Skin epidermis (tissue), 12 donors: Measurements from ENCODE around the gene ADK.
A peak's percentile ranks its signal among the peaks of the same experiment; 100 is the strongest.
"Not testable (repeated sequence)": the region's sequence is repeated elsewhere in the genome, so short reads cannot be mapped to it uniquely, and the experiment has no call there.

Source experiments
- H3K27ac ChIP-seq, 21 experiments: fragments of 200-600 bp; sonication (generic) in 11 of 21; one replicate each; pipeline ENCODE4 v1.5.0; 2020; ENCODE audit warnings: mild to moderate bottlenecking in 3 of 21, inconsistent platforms in 2 of 21, moderate library complexity in 2 of 21
- H3K4me3 ChIP-seq, 7 experiments: fragments of 200-600 bp; sonication (generic) in 2 of 7; one replicate each; pipeline ENCODE4 v1.5.0; 2020; ENCODE audit warnings: inconsistent platforms in 2 of 7, mild to moderate bottlenecking in 2 of 7, moderate library complexity in 1 of 7

ADK gene

DNA sequence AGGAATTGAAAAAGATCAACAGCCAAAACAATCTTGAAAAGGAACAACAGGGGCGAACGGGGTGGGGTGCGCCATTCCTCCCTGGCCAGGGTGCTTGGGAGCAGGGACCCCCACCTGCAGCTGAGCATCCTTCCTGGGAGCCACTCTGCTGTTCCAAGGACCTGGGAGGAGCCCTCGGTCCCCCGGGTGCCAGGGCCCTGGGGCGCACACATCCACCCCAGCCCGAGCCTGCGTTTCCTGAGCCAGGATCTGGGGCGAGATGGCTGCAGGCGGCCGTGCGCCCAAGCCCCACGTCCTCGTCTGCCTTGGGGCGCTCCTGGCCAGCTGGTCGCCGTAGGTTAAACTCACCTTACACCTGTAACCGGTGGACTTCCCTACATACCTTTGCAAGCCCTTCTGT, 11.0 kb upstream of the ADK start:
- H3K4me3 ChIP-seq, result no peak overlapping the region
- H3K27ac ChIP-seq, result no peak overlapping the region

DNA sequence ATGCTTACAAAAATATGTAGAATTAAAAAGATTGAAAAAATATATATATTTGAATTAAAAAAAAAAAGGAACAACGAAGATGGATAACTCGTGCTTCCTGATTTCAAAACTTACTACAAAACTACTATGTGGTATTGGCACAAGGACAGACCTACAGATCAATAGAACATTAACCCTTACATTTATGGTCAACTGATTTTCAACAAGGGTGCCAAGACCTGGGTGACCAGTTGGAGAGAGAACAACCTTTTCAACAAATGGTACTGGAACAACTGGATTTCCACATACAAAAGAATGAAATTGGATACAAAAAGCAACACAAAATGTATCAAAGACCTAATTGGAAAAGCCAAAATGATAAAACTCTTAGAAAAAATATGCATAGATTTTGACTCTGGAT, 10.5 kb upstream of the ADK start:
- Histone ChIP-seq H3K27ac (no peak overlapping the region), H3K4me3 (no peak overlapping the region)

DNA sequence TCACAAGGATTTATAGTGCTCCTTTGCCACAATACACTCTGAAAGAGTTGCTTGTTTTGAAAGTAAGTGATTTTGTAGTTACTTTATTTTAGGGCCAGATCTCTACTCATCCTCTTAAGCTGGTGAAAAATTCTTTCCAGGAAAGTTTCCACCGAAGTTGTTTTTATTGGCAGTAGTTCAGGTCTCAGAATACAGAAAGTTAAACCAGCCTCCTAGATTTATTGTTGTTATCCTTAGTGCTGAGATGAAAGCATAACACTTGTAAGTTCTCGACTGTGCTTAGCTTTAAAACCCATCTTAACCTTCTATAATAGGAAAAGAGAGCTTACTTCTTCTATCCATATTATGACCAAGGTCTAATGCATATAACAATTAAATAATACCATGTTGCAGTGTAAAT, 5.9 kb upstream of the ADK start:
- Histone ChIP-seq H3K27ac (no peak overlapping the region), H3K4me3 (no peak overlapping the region)

DNA sequence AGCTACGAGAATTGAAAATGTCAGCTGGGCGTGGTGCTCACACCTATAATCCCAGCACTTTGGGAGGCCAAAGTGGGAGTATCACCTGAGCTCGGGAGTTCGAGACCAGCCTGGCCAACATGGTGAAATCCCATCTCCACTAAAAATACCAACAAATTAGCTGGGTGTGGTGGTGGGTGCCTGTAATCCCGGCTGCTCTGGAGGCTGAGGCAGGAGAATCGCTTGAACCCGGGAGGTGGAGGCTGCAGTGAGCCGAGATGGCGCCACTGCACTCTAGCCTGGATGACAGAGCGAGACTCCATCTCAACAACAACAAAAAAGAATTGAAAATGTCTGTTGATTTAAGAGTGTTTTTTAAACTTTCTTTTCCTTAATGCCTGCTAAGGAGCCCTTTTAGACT, 4.0 kb upstream of the ADK start:
- not testable (repeated sequence) for H3K27ac ChIP-seq, H3K4me3 ChIP-seq

DNA sequence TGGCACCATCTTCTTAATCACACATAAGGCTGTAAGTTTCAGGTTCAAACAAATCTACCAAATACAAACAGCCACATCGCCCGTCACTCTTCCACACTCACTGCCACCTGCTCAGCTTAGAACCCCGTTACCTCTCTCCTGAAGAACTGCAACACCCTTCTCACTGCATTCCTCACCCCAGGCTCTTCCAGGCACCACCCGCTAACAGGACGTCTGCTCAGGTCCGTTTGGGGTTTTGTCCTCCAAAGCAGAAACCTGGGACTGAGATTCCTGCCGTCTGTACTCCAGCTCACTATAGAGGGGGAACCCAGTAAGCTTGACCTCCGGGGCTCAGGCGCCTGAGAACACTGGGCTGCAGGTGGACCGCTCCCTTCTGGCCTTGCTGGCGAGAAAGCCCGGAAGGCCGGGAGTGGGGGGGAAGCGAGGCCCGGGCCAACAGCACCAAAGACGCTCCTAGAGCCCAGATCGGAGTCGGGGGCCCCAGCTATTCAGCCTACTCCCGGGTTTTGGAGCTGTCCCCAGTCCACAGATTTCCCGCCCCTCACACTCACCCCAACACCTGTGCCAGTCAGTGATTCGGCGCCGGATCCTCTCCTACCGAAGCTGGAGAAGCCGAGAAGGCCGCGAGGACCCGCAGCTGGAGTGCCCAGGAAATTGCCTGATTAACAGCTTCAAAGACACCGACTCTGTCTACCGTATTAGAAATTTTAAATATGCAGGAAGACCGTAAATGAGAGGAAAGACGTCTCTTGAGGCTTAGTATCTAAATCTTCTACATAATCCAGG, 624 bp upstream of the ADK start, which contains the start of gene AP3M1:
TSS of gene AP3M1 (minus strand) at position 625 of the 786 bp plus-strand sequence. CDS start 12,449 bp downstream, outside the sequence.
- Histone ChIP-seq H3K4me3 (peak within 1 kb of the TSS; percentile 72 to 99 (median 89)), H3K27ac (peak within 1 kb of the TSS; percentile 24 to 98 (median 91))

- Histone ChIP-seq H3K27ac (peak overlapping the region in 18 of 21 experiments; percentile 83 to 98 (median 92)), H3K4me3 (peak overlapping the region; percentile 72 to 99 (median 89))
Observed at GRCh38 chr10:74151879-74152722, 1.1 kb downstream of the ADK start.

GRCh38 chr10:74153123-74153522, 2.1 kb downstream of the ADK start:
- Histone ChIP-seq H3K27ac (no peak overlapping the region), H3K4me3 (no peak overlapping the region)

GRCh38 chr10:74153676-74154075, 2.7 kb downstream of the ADK start:
- peak overlapping the region in 2 of 21 experiments; percentile 5 to 14 for H3K27ac ChIP-seq

DNA sequence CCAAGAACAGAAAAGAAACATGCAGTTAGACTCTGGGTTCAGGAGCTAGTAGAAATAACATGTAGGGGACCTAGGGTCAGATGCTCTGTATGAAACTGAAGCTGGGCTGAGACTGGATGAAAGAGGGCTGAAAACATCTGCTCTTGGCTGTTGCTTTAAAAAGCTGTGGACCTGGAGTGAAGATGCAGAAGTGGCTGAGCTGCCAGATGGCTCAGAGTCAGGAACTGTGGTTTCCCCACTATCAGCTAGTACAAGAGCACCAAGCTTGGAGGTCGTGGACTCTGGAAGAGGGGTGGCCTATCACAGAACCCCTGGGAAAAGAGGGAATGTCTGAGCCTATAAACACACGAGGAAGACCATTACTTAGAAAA, 5.9 kb downstream of the ADK start:
- no peak overlapping the region for H3K4me3 ChIP-seq
- H3K27ac ChIP-seq, result no peak overlapping the region

More at GRCh38 chr10:74153676-74154075, 2.7 kb downstream of the ADK start:
- H3K4me3 ChIP-seq, result no peak overlapping the region

DNA sequence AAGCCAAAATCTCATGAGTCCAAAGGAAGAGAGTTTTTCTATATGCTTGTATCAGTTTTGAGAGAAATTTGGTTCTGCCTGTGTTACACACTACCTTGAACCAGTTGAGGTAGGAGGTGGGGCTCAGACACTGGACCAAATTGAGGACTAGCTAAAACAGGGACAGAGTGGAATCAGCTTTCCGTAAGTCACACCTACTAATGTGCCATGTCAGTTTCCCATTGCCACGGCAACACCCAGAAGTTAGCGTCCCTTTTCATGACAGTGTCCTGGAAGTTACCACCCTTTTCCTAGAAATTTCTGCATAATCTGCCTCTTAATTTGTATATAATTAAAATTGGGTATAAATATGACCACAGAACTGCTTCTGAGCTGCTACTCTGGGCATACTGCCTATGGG, 9.0 kb downstream of the ADK start:
- H3K4me3 ChIP-seq, result no peak overlapping the region
- H3K27ac ChIP-seq, result no peak overlapping the region

DNA sequence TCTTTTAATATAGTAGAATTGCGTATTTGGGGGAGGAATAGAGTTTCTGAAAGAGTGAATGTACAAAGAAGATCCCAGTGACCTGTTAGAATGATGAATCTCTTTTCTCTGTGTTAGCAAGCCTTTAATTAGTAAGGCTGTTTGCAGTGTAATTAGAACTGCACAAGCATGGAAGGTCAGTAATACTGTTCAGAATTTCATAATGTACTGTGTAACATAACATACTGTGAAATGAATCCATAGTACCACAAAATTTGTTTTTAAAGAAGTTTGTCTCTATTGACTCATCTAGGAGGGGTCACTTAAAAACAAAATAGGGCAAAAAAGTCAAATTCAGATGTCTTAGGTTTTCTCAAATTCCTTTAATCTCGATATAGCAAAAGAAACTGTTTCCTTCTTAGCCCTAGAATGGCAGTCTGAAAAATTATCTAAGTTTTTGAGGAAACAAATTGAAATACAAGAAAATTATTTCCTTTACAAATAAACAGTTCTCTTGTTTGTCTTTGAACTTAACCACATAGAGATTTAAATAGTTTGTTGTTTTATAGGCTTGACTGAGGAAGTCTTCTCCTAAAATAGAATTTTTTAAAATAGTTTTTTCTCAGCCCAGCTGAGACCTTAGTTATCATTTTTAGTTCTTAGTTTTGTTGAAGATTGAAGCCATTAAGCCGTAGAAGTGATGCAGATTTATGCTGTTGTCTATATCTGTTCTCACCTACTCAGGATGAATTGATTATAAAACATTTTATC, 12.5 kb downstream of the ADK start:
- no peak overlapping the region for H3K27ac ChIP-seq
- H3K4me3 ChIP-seq, result no peak overlapping the region

- Histone ChIP-seq H3K27ac (no peak overlapping the region), H3K4me3 (no peak overlapping the region)
Observed at GRCh38 chr10:74164716-74165529, 13.9 kb downstream of the ADK start.

GRCh38 chr10:74165530-74165901, 14.5 kb downstream of the ADK start:
- H3K4me3 ChIP-seq, result no peak overlapping the region
- no peak overlapping the region for H3K27ac ChIP-seq

GRCh38 chr10:74167443-74167842, 16.4 kb downstream of the ADK start:
- Histone ChIP-seq H3K4me3 (no peak overlapping the region), H3K27ac (no peak overlapping the region)

DNA sequence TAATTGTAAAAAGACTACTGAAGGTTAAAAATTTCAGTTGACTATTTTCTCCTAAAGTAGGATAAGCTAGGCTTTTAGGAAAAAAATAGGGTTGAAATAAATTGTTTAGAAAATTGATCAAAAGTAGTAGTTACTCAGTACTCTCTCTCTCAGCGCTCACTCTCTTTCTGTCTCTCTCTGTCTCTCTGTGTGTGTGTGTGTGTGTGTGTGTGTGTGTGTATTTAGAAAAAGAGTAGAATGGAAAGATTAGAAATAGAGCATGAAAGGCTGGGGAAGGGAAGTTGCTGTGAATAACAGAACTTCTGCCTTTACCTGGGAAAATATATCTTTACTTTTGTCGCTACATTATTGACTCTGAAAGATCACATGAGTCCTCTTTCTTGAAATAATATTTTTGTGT, 20.6 kb downstream of the ADK start:
- Histone ChIP-seq H3K27ac (no peak overlapping the region), H3K4me3 (no peak overlapping the region)

GRCh38 chr10:74174521-74174920, 23.5 kb downstream of the ADK start:
- Histone ChIP-seq H3K4me3 (no peak overlapping the region), H3K27ac (peak overlapping the region in 1 of 21 experiments; percentile 5)

GRCh38 chr10:74175510-74176379, 24.7 kb downstream of the ADK start:
- peak overlapping the region; percentile 55 to 84 (median 79) for H3K4me3 ChIP-seq
- peak overlapping the region in 20 of 21 experiments; percentile 75 to 95 (median 90) for H3K27ac ChIP-seq

DNA sequence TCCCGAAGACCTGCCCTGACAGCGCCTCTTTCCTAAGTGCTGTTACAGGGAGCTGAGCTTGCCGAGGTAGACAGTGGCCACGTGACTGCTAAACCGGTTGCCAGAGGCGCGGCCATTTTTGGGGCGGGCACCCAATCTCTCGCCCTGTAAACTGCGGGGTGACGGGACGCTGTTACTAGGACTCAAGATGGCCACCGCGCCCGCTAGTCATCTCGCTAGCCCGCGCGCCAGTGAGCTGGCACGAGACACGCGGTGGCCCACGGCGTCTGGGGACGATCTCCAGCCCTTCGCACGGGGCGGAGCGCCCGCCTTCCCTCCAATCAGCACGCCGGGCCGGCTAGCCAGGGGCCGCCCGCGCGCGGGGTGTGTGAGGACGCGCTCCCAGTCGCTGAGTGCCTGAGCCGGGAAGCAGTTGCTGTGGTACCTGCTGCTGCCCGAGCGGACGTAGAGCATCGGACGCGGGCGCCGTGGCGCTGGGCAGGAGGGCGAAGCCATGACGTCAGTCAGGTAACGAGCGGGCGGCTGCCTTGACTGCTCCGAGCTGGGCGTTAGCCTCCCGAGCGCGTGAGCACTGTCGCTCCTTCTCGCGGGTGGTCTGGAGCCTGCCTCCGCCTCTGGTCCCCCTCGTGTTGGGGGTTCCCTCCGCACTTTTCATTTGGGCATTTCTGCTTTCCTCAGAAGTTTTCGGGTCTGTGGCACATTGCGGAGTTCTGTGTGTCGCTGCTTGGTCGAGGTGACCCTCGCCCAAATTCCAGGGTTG, 25.5 kb downstream of the ADK start:
- H3K27ac ChIP-seq, result peak overlapping the region; percentile 51 to 95 (median 90)
- H3K4me3 ChIP-seq, result peak overlapping the region; percentile 55 to 84 (median 79)
